NT2/D1 (cell line): ENCODE measurements around the gene TRAF3IP1.

Source experiments
- SUZ12 ChIP-seq: IDR thresholded peaks from 2 replicates; pipeline ENCODE4 v1.6.1; 2011; ENCODE audit not compliant: insufficient read length, insufficient read depth; ENCODE audit errors: extremely low read depth
- YY1 ChIP-seq: IDR thresholded peaks from 2 replicates; pipeline ENCODE4 v1.6.1; 2011; ENCODE audit not compliant: insufficient read length, insufficient read depth
- ZNF274 ChIP-seq: IDR thresholded peaks from 2 replicates; pipeline ENCODE4 v1.6.1; 2011; ENCODE audit warnings: mild to moderate bottlenecking, low read depth, low read length

DNA sequence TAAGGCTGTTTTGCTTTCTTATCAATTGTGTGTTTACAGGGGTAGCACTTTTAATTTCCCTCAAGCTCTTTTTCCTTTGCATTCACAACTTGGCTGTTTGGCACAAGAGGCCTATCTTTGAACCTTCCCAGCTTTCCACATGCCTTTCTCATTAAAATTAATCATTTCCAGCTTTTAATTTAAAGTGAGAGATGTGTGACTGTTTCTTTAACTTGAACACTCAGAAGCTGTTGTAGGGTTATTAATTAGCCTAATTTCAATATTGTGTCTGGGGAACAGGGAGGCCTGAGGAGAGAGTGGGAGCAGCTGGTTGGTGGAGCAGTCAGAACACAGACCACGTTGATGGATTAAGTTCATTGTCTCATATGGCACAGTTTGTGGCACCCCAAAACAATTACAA, 111.1 kb downstream of the TRAF3IP1 start:
- TF ChIP-seq ZNF274 (no peak), YY1 (no peak), SUZ12 (no peak)
